GM10248 (cell line): ENCODE measurements around the gene SV2B.

Source experiments
- CTCF ChIA-PET: fragments of 300-600 bp; sonication (Branson Sonifier 250); formaldehyde crosslinking; extraction: SDS; loops from one replicate; lab custom pipeline; 2021; ENCODE audit warnings: antibody characterized with exemption; lab: Yijun Ruan, JAX
- POLR2A ChIA-PET: fragments of 350-650 bp; sonication (Branson Sonifier 250); formaldehyde crosslinking; extraction: SDS; loops from one replicate; lab custom pipeline; 2020; ENCODE audit warnings: antibody characterized with exemption; lab: Yijun Ruan, JAX
- DNase-seq: peaks from one replicate; pipeline ENCODE4 v3.0.0; 2012; ENCODE audit errors: extremely low spot score
- TF ChIP-seq, protein P1 (sequence below): IDR thresholded peaks from 2 replicates; pipeline ENCODE4 v1.5.1; 2012; ENCODE audit warnings: mild to moderate bottlenecking, low read depth; ENCODE audit errors: extremely low read depth, missing control alignments, control extremely low read depth

The SV2B gene

GRCh38 chr15:91259077-91259476 is 159.0 kb downstream of the SV2B start:
- ChIA-PET CTCF (interaction anchor here (0.8 to 10.6 kb wide), 13 partner anchors 11 to 226 kb away, joined by 3 to 72 read pairs (median 3); no protein-coding TSS in a partner anchor), POLR2A (no interaction called here)
- TF ChIP-seq, protein P1, sequence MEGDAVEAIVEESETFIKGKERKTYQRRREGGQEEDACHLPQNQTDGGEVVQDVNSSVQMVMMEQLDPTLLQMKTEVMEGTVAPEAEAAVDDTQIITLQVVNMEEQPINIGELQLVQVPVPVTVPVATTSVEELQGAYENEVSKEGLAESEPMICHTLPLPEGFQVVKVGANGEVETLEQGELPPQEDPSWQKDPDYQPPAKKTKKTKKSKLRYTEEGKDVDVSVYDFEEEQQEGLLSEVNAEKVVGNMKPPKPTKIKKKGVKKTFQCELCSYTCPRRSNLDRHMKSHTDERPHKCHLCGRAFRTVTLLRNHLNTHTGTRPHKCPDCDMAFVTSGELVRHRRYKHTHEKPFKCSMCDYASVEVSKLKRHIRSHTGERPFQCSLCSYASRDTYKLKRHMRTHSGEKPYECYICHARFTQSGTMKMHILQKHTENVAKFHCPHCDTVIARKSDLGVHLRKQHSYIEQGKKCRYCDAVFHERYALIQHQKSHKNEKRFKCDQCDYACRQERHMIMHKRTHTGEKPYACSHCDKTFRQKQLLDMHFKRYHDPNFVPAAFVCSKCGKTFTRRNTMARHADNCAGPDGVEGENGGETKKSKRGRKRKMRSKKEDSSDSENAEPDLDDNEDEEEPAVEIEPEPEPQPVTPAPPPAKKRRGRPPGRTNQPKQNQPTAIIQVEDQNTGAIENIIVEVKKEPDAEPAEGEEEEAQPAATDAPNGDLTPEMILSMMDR, result no peak
- DNase-seq, result no peak

- POLR2A ChIA-PET, result no interaction called here
- CTCF ChIA-PET, result interaction anchor here (1.5 to 10.6 kb wide), 2 partner anchors 12 to 14 kb away, joined by 6 to 72 read pairs; no protein-coding TSS in a partner anchor
- TF ChIP-seq, protein P1, result no peak
Measured at GRCh38 chr15:91261345-91261744, 161.3 kb downstream of the SV2B start.

DNA sequence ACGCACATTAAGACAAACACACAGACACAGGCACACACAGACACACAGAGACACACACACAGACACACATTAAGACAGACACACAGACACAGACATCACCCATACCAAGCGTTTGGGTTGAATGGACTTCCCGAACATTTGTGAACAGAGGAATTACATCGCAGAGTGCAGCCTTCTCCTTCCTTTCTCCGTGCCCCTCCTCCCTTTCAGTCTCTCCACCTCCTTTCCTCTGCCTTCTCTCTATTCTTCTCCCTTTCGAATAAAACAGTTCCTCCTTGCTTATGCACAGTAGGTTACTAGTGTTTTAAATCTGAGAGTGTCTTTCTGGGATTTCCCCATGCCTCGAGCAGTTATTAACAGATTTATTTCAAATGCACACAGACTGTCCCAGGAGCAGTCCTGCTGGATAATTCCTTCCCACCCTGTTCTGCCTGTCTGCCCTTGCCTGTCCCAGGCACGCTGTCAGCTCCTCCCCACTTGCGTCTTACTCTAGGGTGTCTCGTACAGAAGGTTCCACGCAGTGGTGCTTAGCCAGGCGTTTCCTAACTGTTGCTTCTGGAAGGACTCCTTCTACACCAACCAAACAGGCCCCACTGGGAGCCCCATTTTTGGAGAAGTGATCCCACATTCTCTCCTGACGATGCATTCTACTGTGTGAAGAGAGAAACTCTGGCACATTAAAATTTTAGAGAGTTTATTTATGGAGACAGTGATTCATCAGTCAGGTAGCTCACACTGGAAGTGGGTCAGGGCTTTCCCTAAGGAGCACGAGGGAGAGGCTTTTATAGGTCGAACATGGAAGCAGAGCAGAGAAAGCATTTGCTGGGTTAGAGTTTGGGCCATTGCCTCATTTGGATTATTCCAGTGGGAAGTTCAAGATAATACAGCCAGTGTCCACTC is 163.8 kb downstream of the SV2B start:
- TF ChIP-seq, protein P1, result no peak
- CTCF ChIA-PET, result interaction anchor here (1.2 to 3.7 kb wide), 3 partner anchors 8 to 208 kb away, joined by 3 to 17 read pairs (median 9); no protein-coding TSS in a partner anchor
- POLR2A ChIA-PET, result no interaction called here
- no peak for DNase-seq

More at GRCh38 chr15:91261345-91261744, 161.3 kb downstream of the SV2B start:
- DNase-seq, result no peak

- TF ChIP-seq, protein P1, result no peak
- DNase-seq, result no peak
- CTCF ChIA-PET, result interaction anchor here (1.2 to 3.7 kb wide), 5 partner anchors 7 to 308 kb away, joined by 3 to 17 read pairs (median 5); no protein-coding TSS in a partner anchor
- POLR2A ChIA-PET, result no interaction called here
Measured at GRCh38 chr15:91264651-91265351, 164.7 kb downstream of the SV2B start.

DNA sequence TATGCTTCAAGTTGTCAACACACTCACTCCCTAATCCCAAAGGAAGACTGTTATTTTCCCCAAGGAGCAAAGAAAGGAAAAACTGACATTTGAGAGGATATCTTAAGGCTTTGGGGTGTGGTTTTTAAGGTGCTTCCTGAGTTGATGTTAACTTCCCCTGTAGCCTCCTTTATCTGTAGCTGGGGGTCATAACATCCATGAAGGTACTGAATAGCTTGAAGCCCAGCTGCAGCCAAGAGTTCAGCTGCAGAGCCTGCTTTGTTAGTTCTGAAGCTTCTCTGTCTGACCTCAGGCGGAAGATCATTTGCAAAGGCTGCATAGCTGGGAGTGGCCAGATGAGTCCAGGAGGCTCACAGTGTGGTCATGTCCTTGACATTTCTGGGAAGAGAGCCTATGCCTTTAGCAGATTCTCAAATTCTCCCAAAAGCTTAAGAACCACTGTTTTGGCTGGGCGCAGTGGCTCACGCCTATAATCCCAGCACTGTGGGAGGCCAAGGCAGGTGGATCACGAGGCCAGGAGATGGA is 165.4 kb downstream of the SV2B start:
- ChIA-PET POLR2A (no interaction called here), CTCF (interaction anchor here (1.2 to 3.7 kb wide), 5 partner anchors 17 to 309 kb away, joined by 3 to 17 read pairs (median 5); no protein-coding TSS in a partner anchor)
- no peak for DNase-seq
- TF ChIP-seq, protein P1, result no peak

DNA sequence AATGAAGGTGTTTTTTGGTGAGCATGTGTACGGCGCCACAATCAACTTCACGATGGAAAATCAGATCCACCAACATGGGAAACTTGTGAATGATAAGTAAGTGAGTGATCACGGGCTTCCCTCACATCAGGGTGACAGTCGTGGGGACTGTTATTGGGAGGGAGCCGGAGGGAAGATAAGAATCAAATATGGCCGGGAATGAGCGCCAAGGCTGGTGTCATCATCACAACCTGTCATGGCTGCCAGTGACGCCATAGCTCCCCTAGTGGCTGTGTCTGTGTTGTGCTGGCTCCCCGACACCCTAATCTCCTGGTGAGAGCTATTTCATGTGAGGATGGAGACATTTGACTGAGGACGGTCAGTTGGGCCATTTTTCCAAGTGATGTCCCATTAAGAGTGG is 168.5 kb downstream of the SV2B start:
- TF ChIP-seq, protein P1, result peak; percentile 22
- POLR2A ChIA-PET, result no interaction called here
- CTCF ChIA-PET, result interaction anchor here (0.9 to 2.8 kb wide), 12 partner anchors 10 to 334 kb away, joined by 3 to 21 read pairs (median 4); no protein-coding TSS in a partner anchor
- no peak for DNase-seq
